Osteocyte (in vitro differentiated cells): ENCODE measurements around the gene URB1. TPM values are rescaled to one million over a fixed set of nuclear protein-coding genes. Genes with fewer than 3 reads are reported as not detected.

Experiments
- DNase-seq: peaks from one replicate; pipeline ENCODE4 v3.0.0; 2021; ENCODE audit warnings: mixed read lengths; ENCODE audit not compliant: unreplicated experiment; ENCODE audit errors: extremely low spot score
- H3K27ac Mint-ChIP-seq: one replicate; pipeline ENCODE4 v1.8.0; 2021; ENCODE audit warnings: mild to moderate bottlenecking, mixed read lengths; ENCODE audit not compliant: unreplicated experiment
- H3K27me3 Mint-ChIP-seq: one replicate; pipeline ENCODE4 v1.8.0; 2021; ENCODE audit warnings: mixed read lengths; ENCODE audit not compliant: unreplicated experiment
- H3K36me3 Mint-ChIP-seq: one replicate; pipeline ENCODE4 v1.8.0; 2021; ENCODE audit warnings: mixed read lengths; ENCODE audit not compliant: unreplicated experiment
- H3K4me1 Mint-ChIP-seq: one replicate; pipeline ENCODE4 v1.8.0; 2021; ENCODE audit warnings: mixed read lengths; ENCODE audit not compliant: unreplicated experiment
- H3K4me3 Mint-ChIP-seq: one replicate; pipeline ENCODE4 v1.8.0; 2021; ENCODE audit warnings: mild to moderate bottlenecking, moderate library complexity, mixed read lengths; ENCODE audit not compliant: unreplicated experiment
- H3K9me3 Mint-ChIP-seq: one replicate; pipeline ENCODE4 v1.8.0; 2021; ENCODE audit warnings: mixed read lengths; ENCODE audit not compliant: unreplicated experiment
- CTCF ChIP-seq: fragments of 200-600 bp; sonication (generic); IDR thresholded peaks from 2 replicates; pipeline ENCODE4 v1.5.0; 2021; ENCODE audit warnings: antibody characterized with exemption, mild to moderate bottlenecking, moderate library complexity
- total RNA-seq: library from RNA; stranded (reverse); gene quantifications from 2 replicates; pipeline ENCODE4 v1.2.1, GENCODE V29; 2021

The URB1 gene
- total RNA-seq, 1 donor from 2014 or later: 15.4 TPM

GRCh38 chr21:32359719-32360260 lies 33.0 kb downstream of the URB1 start:
- DNase-seq: no peak
- H3K9me3 Mint-ChIP-seq: no peaks in the 10 kb centered on the region
- H3K27ac Mint-ChIP-seq: no peak overlapping the region
- TF ChIP-seq CTCF: peak; percentile 18
- H3K36me3 Mint-ChIP-seq: peaks cover 39% of the 10 kb centered on the region
- peaks cover 9% of the 10 kb centered on the region for H3K4me1 Mint-ChIP-seq
- H3K4me3 Mint-ChIP-seq: no peak overlapping the region
- no peaks in the 10 kb centered on the region for H3K27me3 Mint-ChIP-seq

GRCh38 chr21:32356874-32357395 lies 35.9 kb downstream of the URB1 start:
- TF ChIP-seq CTCF: no peak
- Mint-ChIP-seq H3K9me3 (no peaks in the 10 kb centered on the region), H3K4me1 (no peaks in the 10 kb centered on the region), H3K27me3 (no peaks in the 10 kb centered on the region), H3K36me3 (peaks cover 49% of the 10 kb centered on the region), H3K27ac (no peak overlapping the region), H3K4me3 (no peak overlapping the region)
- no peak for DNase-seq

GRCh38 chr21:32353002-32353711 lies 39.7 kb downstream of the URB1 start:
- Mint-ChIP-seq H3K9me3 (no peaks in the 10 kb centered on the region), H3K36me3 (peaks cover 49% of the 10 kb centered on the region), H3K27ac (no peak overlapping the region), H3K27me3 (no peaks in the 10 kb centered on the region), H3K4me3 (no peak overlapping the region), H3K4me1 (no peaks in the 10 kb centered on the region)
- no peak for DNase-seq
- TF ChIP-seq CTCF: no peak

GRCh38 chr21:32352526-32352925 lies 40.3 kb downstream of the URB1 start:
- no peaks in the 10 kb centered on the region for H3K4me1 Mint-ChIP-seq
- H3K4me3 Mint-ChIP-seq: no peak overlapping the region
- no peak for DNase-seq
- no peaks in the 10 kb centered on the region for H3K27me3 Mint-ChIP-seq
- H3K9me3 Mint-ChIP-seq: no peaks in the 10 kb centered on the region
- peaks cover 54% of the 10 kb centered on the region for H3K36me3 Mint-ChIP-seq
- H3K27ac Mint-ChIP-seq: no peak overlapping the region
- TF ChIP-seq CTCF: no peak

GRCh38 chr21:32351428-32351827 lies 41.4 kb downstream of the URB1 start:
- no peak for TF ChIP-seq CTCF
- H3K4me1 Mint-ChIP-seq: no peaks in the 10 kb centered on the region
- H3K36me3 Mint-ChIP-seq: peaks cover 59% of the 10 kb centered on the region
- no peak overlapping the region for H3K27ac Mint-ChIP-seq
- H3K27me3 Mint-ChIP-seq: no peaks in the 10 kb centered on the region
- no peak for DNase-seq
- no peak overlapping the region for H3K4me3 Mint-ChIP-seq
- no peaks in the 10 kb centered on the region for H3K9me3 Mint-ChIP-seq
